CD14-positive monocyte (primary cell): ENCODE data around the gene ZNF638. TPM values are rescaled to one million over a fixed set of nuclear protein-coding genes. Genes with fewer than 3 reads are reported as not detected.
A peak's percentile ranks its signal among the peaks of the same experiment; 100 is the strongest.

Experiments used
- DNase-seq, 3 donors: peaks; one replicate each; pipeline ENCODE4 v3.0.0-alpha.2; 2011 to 2022
- H2AFZ ChIP-seq: 2 replicates; pipeline ENCODE4 v1.6.0; 2012; ENCODE audit warnings: mild to moderate bottlenecking, low read depth, low read length, inconsistent platforms; ENCODE audit not compliant: insufficient read depth, poor library complexity, severe bottlenecking
- H3K27ac ChIP-seq, 2 donors: 1 replicate in 1 of 2; 2 replicates in 1 of 2; pipeline ENCODE4 v1.5.1; 2012 to 2013; ENCODE audit warnings: low read length in 2 of 2, control low read depth in 1 of 2, inconsistent platforms in 1 of 2, low read depth in 1 of 2, mild to moderate bottlenecking in 1 of 2
- H3K27me3 ChIP-seq, 2 donors: one replicate each; pipeline versions ENCODE4 v1.6.0 to v1.6.1; 2011 to 2013; ENCODE audit warnings: low read length in 2 of 2; ENCODE audit not compliant: control insufficient read depth in 2 of 2, insufficient read depth in 2 of 2
- H3K36me3 ChIP-seq, 2 donors: replicated peaks in 1 of 2; 1 replicate in 1 of 2; 2 replicates in 1 of 2; pipeline versions ENCODE4 v1.5.1 to v1.6.1; 2012 to 2013; ENCODE audit warnings: low read length in 2 of 2, control low read depth in 1 of 2, inconsistent platforms in 1 of 2, mild to moderate bottlenecking in 1 of 2; ENCODE audit not compliant: insufficient read depth in 2 of 2, control insufficient read depth in 1 of 2
- H3K4me1 ChIP-seq, 2 donors: 1 replicate in 1 of 2; 2 replicates in 1 of 2; pipeline versions ENCODE4 v1.5.1 to v1.6.1; 2012 to 2013; ENCODE audit warnings: low read length in 2 of 2, control low read depth in 1 of 2, inconsistent platforms in 1 of 2, mild to moderate bottlenecking in 1 of 2, moderate library complexity in 1 of 2; ENCODE audit not compliant: insufficient read depth in 2 of 2, control insufficient read depth in 1 of 2
- H3K4me2 ChIP-seq: replicated peaks from 2 replicates; pipeline ENCODE3; 2012; ENCODE audit warnings: low read length, moderate library complexity, mild to moderate bottlenecking; ENCODE audit not compliant: poor library complexity, severe bottlenecking; ENCODE audit errors: extremely low read depth
- H3K4me3 ChIP-seq, 3 experiments: fragments of 200-600 bp in 1 of 3; sonication (generic) in 1 of 3; replicated peaks in 1 of 3; 1 replicate in 2 of 3; 2 replicates in 1 of 3; pipeline ENCODE4 v1.5.1; 2011 to 2013; ENCODE audit warnings: low read length in 3 of 3, mild to moderate bottlenecking in 3 of 3, control low read depth in 2 of 3, low read depth in 2 of 3, inconsistent platforms in 1 of 3, moderate library complexity in 1 of 3
- H3K79me2 ChIP-seq: 2 replicates; pipeline ENCODE4 v1.6.0; 2012; ENCODE audit warnings: mild to moderate bottlenecking, control low read depth, inconsistent platforms, low read length, moderate library complexity; ENCODE audit not compliant: insufficient read depth
- H3K9ac ChIP-seq: 2 replicates; pipeline ENCODE4 v1.6.0; 2017; ENCODE audit warnings: low read length, mild to moderate bottlenecking; ENCODE audit not compliant: insufficient read depth, poor library complexity, severe bottlenecking
- H3K9me3 ChIP-seq, 2 donors: replicated peaks in 1 of 2; 1 replicate in 1 of 2; 2 replicates in 1 of 2; pipeline versions ENCODE4 v1.5.1 to v1.6.1; 2012 to 2013; ENCODE audit warnings: low read length in 2 of 2, control low read depth in 1 of 2; ENCODE audit not compliant: control insufficient read depth in 1 of 2, insufficient read depth in 1 of 2
- H4K20me1 ChIP-seq: 2 replicates; pipeline ENCODE4 v1.6.0; 2012; ENCODE audit warnings: mild to moderate bottlenecking, low read length, control low read depth, moderate library complexity; ENCODE audit not compliant: insufficient read depth
- H3K27ac Mint-ChIP-seq, 7 donors: one replicate each; pipeline ENCODE4 v1.8.0; 2020; ENCODE audit warnings: mild to moderate bottlenecking in 7 of 7, mixed read lengths in 7 of 7, moderate library complexity in 6 of 7, inconsistent platforms in 2 of 7
- H3K27me3 Mint-ChIP-seq, 3 donors: one replicate each; pipeline ENCODE4 v1.8.0; 2021 to 2022; ENCODE audit warnings: low read depth in 3 of 3, mild to moderate bottlenecking in 3 of 3, mixed read lengths in 3 of 3, moderate library complexity in 3 of 3, inconsistent platforms in 1 of 3
- H3K36me3 Mint-ChIP-seq, 2 donors: one replicate each; pipeline ENCODE4 v1.8.0; 2020; ENCODE audit warnings: mixed read lengths in 2 of 2, inconsistent platforms in 1 of 2, mild to moderate bottlenecking in 1 of 2
- H3K4me1 Mint-ChIP-seq: one replicate; pipeline ENCODE4 v1.8.0; 2020; ENCODE audit warnings: mild to moderate bottlenecking, mixed read lengths
- H3K4me3 Mint-ChIP-seq, 2 donors: one replicate each; pipeline ENCODE4 v1.8.0; 2020; ENCODE audit warnings: mild to moderate bottlenecking in 2 of 2, mixed read lengths in 2 of 2, moderate library complexity in 1 of 2
- H3K9me3 Mint-ChIP-seq, 7 donors: one replicate each; pipeline ENCODE4 v1.8.0; 2020 to 2022; ENCODE audit warnings: mixed read lengths in 7 of 7, mild to moderate bottlenecking in 6 of 7, moderate library complexity in 6 of 7, inconsistent platforms in 2 of 7
- WGBS: methylation state at CpG from one replicate; pipeline ENCODE4 v1.1.5; 2013; ENCODE audit warnings: missing lambda C conversion rate; ENCODE audit not compliant: insufficient coverage; 5-methylcytosine and 5-hydroxymethylcytosine counted together
- intact Hi-C, 2 donors: fragments of 100-400 bp; cut with micrococcal nuclease; formaldehyde crosslinking; loops; one replicate each; pipeline versions ENCODE4 v1.15.0 to v1.15.1; 2023
- polyA plus RNA-seq, 3 donors: library from polyadenylated mRNA; depleted of rRNA in 1 of 3; unstranded in 2 of 3; stranded (reverse) in 1 of 3; fragments of 300-500 nt in 2 of 3; fragments of >200 nt in 1 of 3; fragmentation: Illumina TruSeq in 2 of 3; gene quantifications; 1 replicate in 2 of 3; 2 replicates in 1 of 3; pipeline ENCODE4 v1.2.3, GENCODE V29; 2012 to 2021
- TF ChIP-seq, protein P1 (sequence below): fragments of 200-600 bp; IDR thresholded peaks from one replicate; pipeline ENCODE4 v1.8.0; 2022; ENCODE audit warnings: antibody characterized with exemption, mild to moderate bottlenecking

The ZNF638 gene
- polyA plus RNA-seq, 3 donors: 19.1 to 64.6 (median 22.4) TPM

- peak overlapping the region in 1 of 7 donors; percentile 55 for H3K27ac Mint-ChIP-seq
- H3K4me1 Mint-ChIP-seq: no peaks in the 10 kb centered on the region
- Histone ChIP-seq H3K9me3 (no peaks in the 10 kb centered on the region), H3K27me3 (no peaks in the 10 kb centered on the region), H3K36me3 (peaks cover 84 to 92% of the 10 kb centered on the region in 2 donors), H3K4me2 (no peak overlapping the region), H3K27ac (no peak overlapping the region), H4K20me1 (peaks cover 100% of the 10 kb centered on the region), H3K4me3 (no peak overlapping the region), H3K9ac (no peak overlapping the region), H3K79me2 (peaks cover 77% of the 10 kb centered on the region), H2AFZ (no peak overlapping the region), H3K4me1 (no peaks in the 10 kb centered on the region)
- H3K9me3 Mint-ChIP-seq: peaks cover 0 to 2% (median 0%) of the 10 kb centered on the region in 7 donors
- DNase-seq: no peak
- H3K36me3 Mint-ChIP-seq: peaks cover 73 to 83% of the 10 kb centered on the region in 2 donors
- TF ChIP-seq, protein P1, sequence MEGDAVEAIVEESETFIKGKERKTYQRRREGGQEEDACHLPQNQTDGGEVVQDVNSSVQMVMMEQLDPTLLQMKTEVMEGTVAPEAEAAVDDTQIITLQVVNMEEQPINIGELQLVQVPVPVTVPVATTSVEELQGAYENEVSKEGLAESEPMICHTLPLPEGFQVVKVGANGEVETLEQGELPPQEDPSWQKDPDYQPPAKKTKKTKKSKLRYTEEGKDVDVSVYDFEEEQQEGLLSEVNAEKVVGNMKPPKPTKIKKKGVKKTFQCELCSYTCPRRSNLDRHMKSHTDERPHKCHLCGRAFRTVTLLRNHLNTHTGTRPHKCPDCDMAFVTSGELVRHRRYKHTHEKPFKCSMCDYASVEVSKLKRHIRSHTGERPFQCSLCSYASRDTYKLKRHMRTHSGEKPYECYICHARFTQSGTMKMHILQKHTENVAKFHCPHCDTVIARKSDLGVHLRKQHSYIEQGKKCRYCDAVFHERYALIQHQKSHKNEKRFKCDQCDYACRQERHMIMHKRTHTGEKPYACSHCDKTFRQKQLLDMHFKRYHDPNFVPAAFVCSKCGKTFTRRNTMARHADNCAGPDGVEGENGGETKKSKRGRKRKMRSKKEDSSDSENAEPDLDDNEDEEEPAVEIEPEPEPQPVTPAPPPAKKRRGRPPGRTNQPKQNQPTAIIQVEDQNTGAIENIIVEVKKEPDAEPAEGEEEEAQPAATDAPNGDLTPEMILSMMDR: no peak
- no peak overlapping the region for H3K4me3 Mint-ChIP-seq
- intact Hi-C loops: no loop called here
- no peaks in the 10 kb centered on the region for H3K27me3 Mint-ChIP-seq
- WGBS: 100% methylated on average over 5 of the region's 6 CpGs
Measured at GRCh38 chr2:71358931-71359671, 27.5 kb downstream of the ZNF638 start.

GRCh38 chr2:71360434-71360975 lies 28.9 kb downstream of the ZNF638 start:
- TF ChIP-seq, protein P1: no peak
- H3K9me3 ChIP-seq: no peaks in the 10 kb centered on the region
- H4K20me1 ChIP-seq: peaks cover 87% of the 10 kb centered on the region
- no peak for DNase-seq
- Mint-ChIP-seq H3K4me3 (no peak overlapping the region), H3K27me3 (no peaks in the 10 kb centered on the region), H3K9me3 (peaks cover 0 to 2% (median 0%) of the 10 kb centered on the region in 7 donors), H3K4me1 (no peaks in the 10 kb centered on the region), H3K27ac (no peak overlapping the region), H3K36me3 (peaks cover 76 to 87% of the 10 kb centered on the region in 2 donors)
- no peak overlapping the region for H3K4me2 ChIP-seq
- no peak overlapping the region for H3K4me3 ChIP-seq
- H3K9ac ChIP-seq: no peak overlapping the region
- H3K4me1 ChIP-seq: no peaks in the 10 kb centered on the region
- H2AFZ ChIP-seq: no peak overlapping the region
- H3K79me2 ChIP-seq: peaks cover 68% of the 10 kb centered on the region
- H3K27me3 ChIP-seq: no peaks in the 10 kb centered on the region
- no CpG with 5 or more reads among the region's 3 CpGs for WGBS
- H3K27ac ChIP-seq: no peak overlapping the region
- intact Hi-C loops: no loop called here
- H3K36me3 ChIP-seq: peaks cover 97 to 100% of the 10 kb centered on the region in 2 donors
